NCI-H510A (cell line): ENCODE data around the gene SLC39A11.

ENCODE experiments used
- DNase-seq: peaks from one replicate; lab custom pipeline; 2025; lab: John Stamatoyannopoulos, UW

The SLC39A11 gene

DNA sequence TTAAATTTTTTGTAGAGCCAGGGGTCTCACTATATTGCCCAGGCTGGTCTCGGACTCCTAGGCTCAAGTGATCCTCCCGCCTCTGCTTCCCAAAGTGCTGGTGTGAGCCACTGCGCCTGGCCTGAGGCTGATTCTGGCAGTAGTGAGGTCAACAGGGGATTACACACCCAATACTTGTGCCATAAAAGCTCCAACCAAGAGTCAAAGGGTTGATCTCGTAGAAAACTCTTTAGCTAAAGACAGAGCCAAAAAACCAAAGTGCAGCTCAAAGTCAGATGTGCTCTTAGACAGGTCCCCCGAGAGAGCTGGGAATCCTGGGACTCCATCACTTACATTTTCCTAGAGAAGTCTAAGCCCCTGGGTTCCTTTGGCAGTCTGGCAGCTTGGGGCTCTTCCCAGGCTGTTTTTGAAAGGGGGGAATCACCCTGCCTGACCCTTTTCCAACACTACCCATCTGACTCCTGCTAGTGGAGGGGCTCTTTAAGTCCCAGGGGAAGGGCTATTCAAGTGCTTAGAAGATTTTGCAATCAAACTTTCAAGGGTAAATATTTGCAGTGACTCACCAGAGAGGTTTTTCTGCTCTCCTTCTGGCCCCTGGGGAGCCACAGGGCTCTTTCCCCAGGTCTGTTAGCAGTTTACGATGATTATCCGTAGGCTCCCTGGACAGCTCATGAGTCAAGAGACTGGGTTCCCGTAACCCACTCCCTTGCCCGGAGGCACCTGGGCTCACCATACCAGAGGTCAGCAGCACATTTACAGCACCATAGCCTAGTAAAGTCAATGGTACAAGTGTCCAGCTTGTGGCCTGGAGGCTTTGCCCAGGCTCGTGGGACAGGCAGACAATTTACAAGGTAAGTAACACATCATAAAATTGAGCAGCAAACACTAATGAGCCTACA is 408.7 kb downstream of the SLC39A11 start:
- DNase-seq: peak; percentile 31

DNA sequence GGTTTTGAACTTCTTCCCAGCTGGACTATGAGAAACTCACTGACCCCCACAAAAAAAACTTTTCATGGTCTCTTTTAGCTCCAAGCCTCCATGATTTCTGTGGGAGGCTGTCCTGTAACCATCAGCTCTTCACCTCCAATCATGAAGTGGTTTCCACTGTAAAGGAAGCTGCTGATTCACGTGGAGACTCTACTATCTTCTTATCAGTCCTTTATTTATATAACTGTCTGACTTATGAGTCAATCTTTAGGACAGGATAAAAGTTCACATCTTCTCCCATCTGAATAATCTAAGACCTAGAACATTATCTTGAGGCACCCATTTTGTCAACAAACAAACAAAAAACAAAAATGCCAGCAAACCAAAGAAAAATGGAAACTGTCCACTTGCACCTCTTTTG is 409.9 kb downstream of the SLC39A11 start:
- no peak for DNase-seq

DNA sequence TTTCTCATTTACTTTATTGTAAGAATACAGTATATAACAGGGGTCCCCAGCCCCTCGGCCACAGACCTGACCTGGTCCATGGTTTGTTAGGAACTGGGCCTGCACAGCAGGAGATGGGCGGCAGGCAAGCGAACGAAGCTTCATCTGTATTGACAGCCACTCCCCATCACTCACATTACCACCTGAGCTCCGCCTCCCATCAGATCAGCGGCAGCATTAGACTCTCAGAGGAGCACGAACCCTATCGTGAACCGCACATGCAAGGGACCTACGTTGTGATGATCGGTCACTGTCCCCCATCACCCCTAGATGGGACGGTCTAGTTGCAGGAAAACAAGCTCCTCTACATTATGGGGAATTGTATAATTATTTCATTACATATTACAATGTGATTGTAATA is 410.6 kb downstream of the SLC39A11 start:
- peak; percentile 19 for DNase-seq

DNA sequence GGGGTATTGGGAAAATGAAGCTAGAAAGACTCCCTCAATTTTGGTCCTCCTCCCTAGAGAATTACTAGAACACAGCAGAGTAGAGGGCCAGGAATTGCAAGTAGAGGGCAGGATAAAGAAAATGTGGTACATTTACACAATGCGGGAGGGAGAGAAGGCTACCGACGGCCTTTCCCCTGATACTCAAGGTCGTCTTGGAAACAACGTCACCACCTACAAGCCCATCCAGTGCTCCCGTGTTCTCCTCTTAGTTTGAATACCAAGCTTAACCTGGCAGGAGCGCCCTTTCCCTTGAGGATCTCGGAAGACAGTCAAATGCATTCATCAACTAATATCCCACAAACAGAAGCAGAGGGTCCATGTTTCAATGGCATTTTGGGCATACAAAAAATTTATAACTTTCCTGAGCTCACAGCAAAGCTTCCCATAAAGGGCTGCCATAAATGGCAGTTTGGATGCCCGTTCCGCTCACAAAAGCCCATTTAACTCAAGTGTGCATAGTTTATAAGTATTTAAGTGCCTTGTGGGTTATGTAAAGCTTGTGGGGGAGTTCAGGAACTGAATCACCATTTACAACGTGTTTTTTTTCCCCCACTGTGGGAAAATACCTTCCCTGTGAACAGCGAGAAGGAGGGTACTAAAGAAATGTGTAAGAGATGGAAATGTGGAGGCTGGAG is 414.6 kb downstream of the SLC39A11 start:
- no peak for DNase-seq

DNA sequence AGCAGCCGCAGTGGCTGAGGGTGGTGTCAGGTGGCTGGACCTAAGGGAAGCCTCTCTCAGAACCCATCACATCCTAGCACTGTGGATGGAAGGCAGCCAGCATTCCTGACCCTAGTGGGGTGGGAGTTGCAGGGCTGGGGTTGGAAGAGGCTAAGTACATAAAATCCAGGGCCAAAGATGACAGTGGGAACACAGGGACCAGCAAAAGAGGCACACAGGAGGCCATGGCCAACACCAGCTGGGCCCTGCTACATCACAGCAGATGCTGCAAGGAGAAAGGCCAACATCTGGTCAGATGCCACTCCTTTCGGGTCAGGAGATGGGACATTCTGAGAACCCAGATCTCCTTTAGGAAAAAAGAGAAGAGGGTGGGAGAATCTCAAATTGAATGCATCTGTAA is 415.4 kb downstream of the SLC39A11 start:
- no peak for DNase-seq

DNA sequence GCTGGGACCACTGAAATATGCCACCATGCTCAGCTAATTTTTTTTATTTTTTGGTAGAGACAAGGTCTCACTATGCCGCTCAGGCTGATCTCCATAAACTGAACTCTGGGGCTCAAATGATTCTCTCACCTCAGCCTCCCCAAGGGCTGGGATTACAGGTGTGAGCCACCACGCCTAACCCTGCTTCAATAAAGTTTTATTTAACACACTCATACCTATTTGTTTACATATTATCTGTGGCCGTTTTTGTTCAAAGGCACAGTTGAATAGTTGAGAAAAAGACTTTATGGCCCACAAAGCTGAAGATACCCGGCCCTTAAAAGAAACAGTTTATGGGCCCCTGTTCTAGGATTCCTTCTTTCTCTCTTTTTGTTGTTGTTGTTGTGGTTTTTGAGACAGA is 419.8 kb downstream of the SLC39A11 start:
- no peak for DNase-seq

DNA sequence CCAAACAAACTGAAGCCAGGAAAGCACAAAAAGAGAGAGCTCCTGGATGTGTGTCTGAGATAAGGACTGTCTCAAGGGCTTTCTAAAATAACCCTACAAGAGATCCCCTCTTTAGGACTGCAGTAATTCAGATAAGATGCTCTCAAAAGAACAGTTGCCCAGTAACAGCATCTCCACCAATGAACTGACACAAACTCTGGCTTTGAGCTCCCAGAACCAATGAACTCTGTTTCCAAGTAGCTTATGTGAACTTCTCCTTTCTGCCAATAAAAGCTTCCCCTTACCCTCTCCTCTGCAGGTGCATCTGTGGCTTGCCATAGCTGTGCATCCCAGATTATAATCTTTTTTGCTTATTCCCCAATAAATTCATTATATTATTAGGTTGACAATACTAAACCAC is 421.5 kb downstream of the SLC39A11 start:
- DNase-seq: no peak

DNA sequence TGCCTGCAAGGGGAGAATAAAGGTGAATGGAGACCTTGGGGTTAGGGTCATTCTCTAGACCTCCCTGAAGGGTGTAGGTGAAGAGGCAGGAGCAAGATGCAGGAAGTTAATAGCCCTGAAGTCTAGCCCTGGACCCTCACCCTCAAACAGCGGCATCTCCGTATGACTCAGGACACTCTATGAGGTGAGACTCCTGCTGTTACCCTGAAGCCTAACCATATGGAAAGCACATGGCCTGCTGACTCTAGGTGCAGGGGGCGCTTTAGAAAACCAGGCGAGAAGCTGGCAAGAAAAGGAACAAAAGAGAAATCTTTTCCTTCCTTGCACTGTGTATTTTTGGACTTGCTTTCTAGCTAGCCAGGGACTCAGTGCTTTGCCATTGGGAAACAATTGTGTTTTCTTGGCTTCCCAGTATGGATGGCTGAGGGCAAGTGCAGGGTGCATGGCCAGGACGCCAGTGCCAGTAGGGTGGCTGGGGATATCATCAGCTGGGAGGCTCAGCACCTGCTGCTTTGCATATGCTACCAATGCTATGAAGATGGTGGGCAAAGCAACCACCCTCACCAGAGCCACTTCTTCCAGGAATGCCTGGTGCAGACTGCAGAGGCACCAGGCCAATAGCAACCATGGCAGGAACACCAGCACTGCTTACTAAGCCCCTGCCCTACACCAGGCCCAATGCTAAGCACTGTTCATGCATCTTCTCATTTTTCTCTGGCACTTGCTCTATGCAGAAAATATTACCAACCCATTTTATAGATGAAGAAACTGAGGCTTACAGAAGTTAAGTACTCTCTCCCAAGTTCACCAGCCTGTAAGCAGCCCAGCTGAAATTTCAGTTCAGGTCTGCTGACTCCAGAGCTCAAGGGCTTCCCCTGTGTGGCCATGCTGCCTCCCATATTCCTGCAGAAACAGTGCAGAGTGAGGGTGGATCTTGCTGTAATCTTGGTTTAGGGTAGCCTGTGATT is 425.1 kb downstream of the SLC39A11 start:
- DNase-seq: no peak

DNA sequence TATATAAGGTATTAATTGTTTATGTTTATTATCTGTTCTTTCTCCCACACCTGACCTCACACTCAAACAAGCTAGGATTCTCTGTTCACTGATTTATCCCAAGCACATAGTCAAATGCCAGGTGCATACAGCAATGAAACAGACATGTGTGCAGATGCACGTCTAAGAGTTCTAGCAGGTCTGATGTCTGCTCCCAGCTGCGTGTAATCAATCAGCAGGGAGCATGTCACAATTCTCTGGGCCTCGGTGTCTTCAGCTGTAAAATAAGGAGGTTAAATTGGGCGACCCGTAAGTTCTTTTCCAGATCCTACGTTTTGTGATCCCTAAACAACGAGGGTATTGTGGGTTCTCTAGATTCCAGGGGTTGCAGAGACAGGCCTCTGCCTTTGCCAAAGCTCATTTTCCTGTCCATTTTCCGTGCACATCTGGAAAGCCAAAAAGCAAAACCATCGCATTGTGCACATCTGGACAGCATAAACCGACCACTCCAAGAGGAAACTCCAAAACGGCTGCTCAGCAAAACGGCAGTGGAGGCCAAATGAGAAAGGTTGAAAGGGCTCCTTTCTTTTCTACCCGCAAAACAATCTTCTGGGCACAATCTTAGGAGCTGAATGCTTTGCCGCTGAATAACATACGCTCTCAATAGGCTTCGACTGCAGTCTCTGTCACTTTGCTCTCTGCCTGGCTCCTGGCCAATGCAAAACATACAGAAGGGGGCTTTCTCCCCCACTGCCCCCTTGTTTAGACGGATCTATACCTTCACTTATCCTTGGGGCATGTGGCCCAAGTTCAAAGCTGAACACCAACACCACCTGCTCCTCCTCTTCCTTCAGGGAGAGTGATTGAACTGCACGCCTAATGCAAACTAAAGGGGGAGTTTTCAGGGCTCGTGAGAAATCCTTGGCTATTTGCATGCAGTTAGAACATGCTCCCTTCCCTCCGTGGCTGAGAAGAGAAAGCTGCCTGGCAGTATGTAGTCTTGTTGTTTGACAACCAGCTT is 426.3 kb downstream of the SLC39A11 start:
- no peak for DNase-seq

DNA sequence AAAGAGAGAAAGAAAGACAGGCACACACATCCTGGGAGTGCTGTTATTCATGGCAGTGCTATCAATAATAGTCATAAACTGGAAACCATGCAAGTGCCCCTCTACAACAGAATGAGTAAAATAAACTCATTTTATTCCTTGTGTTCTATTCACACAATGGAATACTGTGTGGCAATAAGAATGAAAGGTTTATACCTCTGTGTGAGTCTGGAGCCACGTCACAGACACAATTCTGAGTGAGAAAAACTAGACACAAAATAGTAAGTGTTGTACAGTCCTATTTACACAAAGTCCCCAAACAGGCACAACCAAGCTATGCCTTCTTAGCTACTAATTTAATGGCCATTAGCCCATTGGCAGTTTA is 429.7 kb downstream of the SLC39A11 start:
- DNase-seq: no peak

DNA sequence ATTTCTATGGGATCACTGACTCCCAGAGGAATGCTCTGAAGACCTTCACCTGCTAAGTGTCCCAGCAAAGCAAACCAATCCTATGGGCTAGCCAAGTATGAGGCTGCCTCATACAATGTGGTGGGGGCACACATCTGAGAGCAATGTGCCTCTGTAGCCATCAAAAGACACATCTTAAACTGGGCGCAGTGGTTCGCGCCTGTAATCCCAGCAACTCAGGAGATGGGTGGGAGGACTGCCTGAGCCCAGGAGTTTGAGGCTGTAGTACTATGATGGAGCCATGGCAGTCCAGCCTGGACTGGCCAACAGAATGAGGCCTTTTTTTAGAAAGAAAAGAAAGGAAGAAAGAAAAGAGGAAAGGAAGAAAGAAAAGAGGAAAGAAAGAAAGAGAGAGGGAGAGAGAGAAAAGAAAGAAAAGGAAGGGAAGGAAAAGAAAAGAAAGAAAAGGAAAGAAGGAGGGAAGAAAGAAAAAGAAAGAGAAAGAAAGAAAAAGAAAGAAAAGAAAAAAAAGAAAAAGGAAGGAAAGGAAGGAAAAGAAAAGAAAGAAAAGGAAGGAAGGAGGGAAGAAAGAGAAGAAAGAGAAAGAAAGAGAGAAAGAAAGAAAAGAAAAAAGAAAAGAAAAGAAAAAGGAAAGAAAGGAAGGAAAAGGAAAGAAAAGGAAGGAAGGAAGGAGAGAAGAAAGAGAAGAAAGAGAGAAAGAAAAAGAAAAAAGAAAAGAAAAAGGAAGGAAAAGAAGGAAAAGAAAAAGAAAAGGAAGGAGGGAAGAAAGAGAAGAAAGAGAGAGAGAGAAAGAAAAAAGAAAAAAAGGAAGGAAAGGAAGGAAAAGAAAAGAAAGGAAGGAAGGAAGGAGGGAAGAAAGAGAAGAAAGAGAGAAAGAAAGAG is 430.3 kb downstream of the SLC39A11 start:
- DNase-seq: no peak

DNA sequence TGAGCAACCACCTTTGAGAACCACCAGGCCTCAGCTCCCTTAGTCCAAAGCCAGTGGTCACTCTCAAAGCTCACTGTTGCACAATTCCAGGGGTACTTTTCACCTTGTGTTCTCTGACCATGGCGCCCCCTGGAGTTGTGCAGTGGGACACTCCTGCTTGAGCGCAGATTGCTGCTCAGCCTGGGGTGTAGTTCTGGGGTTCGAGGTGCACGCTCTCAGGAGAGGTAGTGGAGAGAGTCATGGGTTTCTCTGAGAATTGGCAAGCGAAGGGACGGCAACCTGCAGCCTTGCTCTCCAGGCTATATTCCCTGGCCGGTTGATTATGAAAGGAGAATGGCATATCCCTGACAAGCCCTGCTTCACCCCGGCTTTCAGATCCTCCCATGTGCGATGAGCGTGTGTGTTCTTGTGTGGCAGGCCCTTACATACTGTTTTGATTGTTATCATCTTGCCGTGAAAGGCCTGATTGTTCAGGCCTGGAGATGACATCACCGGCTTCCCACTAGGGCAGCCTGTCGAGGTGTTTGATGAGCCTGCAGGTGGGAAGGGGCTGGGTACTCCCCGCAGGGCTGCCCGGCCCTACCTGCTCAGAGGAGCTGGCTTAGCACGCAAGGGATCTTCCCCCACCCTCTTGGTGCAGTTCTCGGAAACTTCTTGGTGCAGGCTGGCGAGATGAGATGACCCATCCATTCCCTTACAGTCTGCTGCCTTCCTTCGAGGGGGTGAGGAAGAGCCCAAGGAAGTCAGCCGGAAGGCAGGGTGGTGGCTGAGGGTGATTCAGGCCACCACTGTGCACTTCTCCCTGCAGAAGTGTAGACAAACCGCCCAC is 431.2 kb downstream of the SLC39A11 start:
- peak; percentile 76 for DNase-seq

DNA sequence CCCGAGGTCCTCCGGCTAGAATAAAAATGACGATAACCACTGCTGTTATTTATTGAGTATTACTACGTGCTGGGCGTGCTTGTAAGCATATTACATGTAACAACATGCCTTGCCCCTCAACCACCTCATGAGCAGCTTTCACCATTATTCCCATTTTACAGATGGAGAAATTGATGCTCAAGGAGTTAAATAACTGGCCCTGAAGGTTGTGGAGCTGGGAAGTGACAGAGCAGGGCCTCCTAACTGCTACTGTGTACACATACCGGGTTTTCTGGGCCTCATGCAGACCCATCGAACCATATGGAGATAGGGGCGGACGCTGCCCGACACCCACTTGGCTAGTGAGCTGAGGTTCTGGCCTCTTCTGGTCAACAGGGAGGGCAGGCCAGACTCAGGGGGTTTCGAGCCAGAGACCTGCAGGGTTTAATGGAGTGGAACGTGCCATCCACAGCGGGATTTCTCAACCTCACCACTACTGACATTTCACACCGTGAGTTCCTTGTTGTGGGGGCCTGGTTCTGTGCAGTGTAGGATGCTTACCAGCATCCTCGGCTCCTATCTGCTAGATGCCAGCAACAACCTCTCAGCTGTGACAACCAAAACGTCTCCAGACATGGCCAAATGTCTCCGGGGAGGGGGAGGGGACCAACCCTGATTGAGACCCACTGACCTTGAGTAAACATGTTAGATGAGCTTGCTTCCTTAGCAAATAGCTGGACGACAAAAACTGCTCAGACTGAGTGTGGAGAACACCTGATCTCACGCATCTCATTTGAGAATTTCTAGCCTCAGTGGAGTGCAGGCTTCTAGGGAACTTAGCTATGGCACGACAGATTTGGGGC is 432.0 kb downstream of the SLC39A11 start:
- DNase-seq: no peak

DNA sequence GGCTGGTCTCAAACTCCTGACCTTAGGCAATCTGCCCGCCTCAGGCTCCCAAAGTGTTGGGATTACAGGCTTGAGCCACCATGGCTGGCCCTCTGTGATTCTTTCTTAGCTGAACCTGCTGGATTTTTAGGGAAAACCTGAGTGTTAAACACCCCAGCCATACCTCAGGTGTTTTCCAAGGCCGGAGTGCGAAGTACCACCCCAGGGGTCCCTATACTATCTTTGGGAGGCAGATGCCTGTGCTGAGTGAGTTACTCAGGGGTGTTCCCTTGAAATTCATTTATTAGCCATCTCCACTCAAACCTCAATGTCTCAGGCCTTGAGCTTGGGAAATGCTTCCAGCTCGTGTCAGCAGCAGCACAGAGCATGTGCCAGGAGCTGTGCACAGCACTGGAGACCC is 432.7 kb downstream of the SLC39A11 start:
- DNase-seq: no peak

DNA sequence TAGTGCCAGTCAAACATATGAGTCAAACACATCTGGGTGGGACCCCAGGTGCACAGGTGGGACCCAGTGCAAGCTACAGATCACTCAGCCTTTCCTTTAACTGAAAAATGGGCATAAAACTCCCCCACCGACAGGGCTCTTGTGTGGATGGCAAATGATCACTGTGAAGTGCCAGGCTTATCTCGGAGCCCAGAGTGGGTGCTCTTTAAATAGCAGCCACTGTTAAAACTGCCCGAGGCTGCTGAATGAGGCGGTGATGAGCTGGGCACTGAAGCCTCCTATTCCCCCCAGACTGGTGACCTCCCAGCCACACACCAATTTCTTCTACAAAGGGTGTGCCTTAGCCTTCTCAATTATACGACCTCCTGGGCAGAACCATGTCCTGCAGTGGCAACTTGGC is 433.8 kb downstream of the SLC39A11 start:
- DNase-seq: no peak

DNA sequence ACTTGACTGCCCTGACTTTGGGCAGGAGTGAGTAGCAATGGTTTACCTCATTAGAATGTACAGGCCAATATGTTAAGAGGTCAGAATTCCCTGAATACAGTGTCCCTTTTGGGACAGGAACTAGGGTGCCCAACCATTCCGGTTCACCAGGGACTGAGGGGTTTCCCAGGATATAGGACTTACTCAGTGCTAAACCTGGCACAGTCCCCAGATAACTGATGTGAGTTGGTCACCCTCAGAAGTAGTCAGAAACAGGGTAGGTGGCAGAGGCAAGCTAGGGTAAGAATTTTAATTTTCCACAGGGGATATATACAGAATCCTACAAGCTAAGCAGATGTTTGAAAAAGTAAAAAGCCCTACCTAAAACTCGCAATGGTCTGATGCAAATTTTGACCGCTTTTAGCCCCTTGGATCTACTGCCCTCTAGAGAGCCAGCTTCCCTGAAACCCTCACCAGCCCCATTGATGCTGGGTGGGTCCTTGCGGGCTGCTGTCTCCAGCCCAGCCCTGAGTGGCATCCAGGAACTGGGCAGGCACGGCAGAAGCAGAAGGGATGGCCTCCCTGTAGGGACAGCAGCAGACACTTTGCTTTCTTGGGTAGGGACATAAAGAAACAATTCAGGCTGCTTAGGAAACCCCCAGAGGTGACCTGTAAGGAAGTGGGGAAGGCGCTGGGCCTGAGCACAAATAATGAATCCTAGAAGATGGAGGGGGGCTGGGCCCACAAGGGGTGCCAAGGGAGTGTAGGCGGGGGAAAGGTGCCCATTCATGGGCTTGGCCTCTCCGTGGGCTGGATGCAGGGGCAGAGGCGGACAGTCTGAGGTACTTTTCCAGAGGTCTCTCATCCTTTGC is 434.8 kb downstream of the SLC39A11 start:
- no peak for DNase-seq

DNA sequence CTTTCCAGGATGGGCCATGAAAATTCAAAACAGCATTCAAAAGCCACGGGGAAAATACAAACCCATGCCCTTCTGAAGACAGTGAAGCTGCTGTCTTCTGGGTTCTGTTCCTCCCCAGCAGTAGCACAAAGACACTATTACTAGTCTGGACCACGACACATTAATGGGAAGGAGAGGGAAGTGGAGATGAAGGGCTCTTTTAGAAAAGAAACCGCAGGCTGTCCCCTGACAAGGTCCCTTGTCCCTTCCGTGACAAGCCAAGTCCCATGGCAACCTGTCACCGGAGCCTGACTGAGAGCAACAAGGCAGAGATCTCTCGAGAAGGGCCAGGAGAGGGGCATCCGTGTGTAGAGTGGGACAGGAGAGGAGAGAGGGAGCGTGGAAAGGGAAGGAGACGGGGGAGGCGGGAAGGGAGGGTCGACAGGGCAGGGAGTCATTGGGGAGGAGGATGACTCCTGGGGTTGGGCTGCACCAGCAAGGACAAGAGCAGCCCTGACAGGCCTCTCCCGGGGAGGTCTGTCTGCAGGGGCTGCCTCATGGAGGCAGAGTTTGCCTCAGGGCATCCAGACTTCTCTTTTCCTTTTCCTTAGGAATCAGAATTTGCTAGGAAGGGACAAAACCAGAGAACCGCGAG is 436.2 kb downstream of the SLC39A11 start:
- DNase-seq: no peak
